Omental fat pad (tissue), 4 donors: Measurements from ENCODE around the gene NBEA. TPM values are rescaled to one million over a fixed set of nuclear protein-coding genes. Genes with fewer than 3 reads are reported as not detected.

Experiments used
- ATAC-seq: fragments of 150-250 bp; one replicate; pipeline ENCODE4 v1.9.1; 2016; ENCODE audit warnings: mild to moderate bottlenecking, moderate library complexity; ENCODE audit not compliant: low FRiP score
- DNase-seq: peaks from one replicate; pipeline ENCODE4 v3.0.0-alpha.2; 2019; ENCODE audit warnings: low spot score
- total RNA-seq, 4 donors: library from RNA; depleted of rRNA; stranded (reverse); fragments of >200 nt; gene quantifications; one replicate each; pipeline ENCODE4 v1.1.0, GENCODE V29; 2016
- TF ChIP-seq, protein P1 (sequence below), 3 donors: fragments of 450-650 bp; IDR thresholded peaks; one replicate each; pipeline ENCODE4 v1.5.1; 2016 to 2017; ENCODE audit warnings: antibody characterized with exemption in 3 of 3, mild to moderate bottlenecking in 3 of 3, moderate library complexity in 2 of 3

The NBEA gene
- total RNA-seq, 4 donors from 2014 or later = 4.3 to 10.7 (median 6.1) TPM

DNA sequence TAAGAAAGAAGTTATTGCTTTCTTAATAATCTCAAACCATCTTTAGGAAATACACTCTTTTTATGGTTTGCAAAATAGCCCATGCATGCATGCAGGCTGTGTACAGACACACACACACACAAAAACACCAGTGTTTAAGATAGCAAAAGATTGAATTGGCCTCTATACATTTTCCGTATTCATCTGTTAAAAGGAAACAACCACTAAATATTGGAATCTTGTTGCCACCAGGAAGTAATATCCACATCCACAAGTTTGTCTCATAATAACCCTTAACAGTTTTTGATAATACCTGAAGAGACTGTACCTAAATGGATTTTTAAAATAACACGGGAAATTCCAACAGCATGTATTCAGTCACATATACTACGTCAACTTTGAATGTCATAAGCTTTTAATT lies 541.7 kb downstream of the NBEA start:
- no peak for ATAC-seq
- TF ChIP-seq, protein P1, sequence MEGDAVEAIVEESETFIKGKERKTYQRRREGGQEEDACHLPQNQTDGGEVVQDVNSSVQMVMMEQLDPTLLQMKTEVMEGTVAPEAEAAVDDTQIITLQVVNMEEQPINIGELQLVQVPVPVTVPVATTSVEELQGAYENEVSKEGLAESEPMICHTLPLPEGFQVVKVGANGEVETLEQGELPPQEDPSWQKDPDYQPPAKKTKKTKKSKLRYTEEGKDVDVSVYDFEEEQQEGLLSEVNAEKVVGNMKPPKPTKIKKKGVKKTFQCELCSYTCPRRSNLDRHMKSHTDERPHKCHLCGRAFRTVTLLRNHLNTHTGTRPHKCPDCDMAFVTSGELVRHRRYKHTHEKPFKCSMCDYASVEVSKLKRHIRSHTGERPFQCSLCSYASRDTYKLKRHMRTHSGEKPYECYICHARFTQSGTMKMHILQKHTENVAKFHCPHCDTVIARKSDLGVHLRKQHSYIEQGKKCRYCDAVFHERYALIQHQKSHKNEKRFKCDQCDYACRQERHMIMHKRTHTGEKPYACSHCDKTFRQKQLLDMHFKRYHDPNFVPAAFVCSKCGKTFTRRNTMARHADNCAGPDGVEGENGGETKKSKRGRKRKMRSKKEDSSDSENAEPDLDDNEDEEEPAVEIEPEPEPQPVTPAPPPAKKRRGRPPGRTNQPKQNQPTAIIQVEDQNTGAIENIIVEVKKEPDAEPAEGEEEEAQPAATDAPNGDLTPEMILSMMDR (IDR thresholded peaks at IDR 0.05) = no peak
- no peak for DNase-seq

DNA sequence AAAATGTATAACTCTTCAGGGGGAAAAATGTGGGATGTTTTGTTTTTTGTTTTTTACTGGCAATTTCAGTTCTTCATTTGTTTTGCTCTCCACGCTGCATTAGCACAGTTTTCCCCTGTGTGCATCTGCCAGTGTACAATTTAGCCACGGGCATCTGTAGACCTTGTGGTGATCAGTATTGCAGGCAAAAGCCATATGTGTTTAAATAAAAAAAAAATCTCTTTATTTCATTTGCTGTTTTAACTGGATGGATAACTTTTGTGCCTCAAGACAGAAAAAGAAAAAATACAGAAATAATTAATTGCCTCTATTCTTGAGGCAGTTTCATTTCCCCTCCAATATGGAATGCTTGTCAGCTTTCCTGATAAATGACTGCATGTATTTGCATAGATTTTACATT lies 542.3 kb downstream of the NBEA start:
- DNase-seq (no peak), ATAC-seq (no peak)
- TF ChIP-seq, protein P1 (IDR thresholded peaks at IDR 0.05) = no peak

DNA sequence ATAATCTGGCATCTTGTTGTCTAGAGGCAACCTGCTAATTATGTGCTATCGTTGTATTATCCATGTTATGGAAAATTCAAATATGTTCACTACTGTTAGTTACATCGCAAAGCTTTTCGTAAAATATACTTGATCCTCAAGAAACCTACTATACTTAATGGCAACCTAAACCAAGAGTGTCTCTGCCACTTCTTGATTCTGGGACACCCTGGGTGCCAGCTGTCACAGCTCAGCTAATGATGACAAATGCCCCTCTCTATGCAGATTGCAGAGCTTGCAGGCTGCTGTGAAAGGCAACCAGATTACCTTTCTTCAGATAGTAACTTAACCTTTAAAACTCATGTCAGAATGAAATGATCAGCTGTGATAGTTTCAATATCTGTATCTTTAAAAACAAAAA lies 543.4 kb downstream of the NBEA start:
- ATAC-seq = no peak
- no peak for DNase-seq
- TF ChIP-seq, protein P1 (IDR thresholded peaks at IDR 0.05) = no peak

DNA sequence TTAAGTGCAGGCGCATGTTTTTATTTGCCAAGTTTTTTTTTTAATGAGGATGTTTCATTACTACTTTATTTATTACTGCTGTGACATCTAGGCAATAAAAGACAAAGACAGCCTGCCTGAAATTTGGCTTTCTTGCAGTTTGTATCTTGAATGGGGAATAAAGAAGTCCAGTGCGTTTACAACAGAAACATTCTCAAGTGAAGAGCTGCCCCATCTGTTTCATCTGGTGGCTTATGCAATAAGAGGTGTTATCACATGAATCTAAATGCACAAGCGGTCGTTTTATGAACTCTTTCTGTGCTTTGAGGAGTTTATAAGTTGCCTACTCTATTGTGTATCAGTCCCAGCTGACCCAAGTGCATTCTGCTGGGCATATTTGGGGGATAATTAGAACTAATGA lies 547.0 kb downstream of the NBEA start:
- no peak for ATAC-seq
- TF ChIP-seq, protein P1 (IDR thresholded peaks at IDR 0.05) = no peak
- no peak for DNase-seq

DNA sequence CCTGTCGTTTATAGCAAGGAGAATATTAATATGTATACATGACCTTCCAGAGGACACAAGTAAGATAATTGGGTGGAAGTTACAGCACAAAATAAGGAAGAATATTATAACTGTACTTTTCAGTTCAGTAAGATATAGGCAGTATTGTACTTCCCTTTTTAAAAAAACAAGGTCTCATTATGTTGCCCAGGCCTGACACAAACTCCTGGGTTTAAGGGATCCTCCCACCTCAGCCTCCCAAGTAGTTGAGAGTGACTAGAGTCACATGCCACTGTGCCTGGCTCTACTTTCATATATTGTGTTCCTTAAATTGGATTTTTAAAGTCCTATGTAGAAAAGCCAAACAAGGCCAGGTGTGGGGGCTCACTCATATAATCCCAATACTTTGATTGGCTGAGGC lies 553.9 kb downstream of the NBEA start:
- DNase-seq (no peak), ATAC-seq (no peak)
- TF ChIP-seq, protein P1 (IDR thresholded peaks at IDR 0.05) = no peak

DNA sequence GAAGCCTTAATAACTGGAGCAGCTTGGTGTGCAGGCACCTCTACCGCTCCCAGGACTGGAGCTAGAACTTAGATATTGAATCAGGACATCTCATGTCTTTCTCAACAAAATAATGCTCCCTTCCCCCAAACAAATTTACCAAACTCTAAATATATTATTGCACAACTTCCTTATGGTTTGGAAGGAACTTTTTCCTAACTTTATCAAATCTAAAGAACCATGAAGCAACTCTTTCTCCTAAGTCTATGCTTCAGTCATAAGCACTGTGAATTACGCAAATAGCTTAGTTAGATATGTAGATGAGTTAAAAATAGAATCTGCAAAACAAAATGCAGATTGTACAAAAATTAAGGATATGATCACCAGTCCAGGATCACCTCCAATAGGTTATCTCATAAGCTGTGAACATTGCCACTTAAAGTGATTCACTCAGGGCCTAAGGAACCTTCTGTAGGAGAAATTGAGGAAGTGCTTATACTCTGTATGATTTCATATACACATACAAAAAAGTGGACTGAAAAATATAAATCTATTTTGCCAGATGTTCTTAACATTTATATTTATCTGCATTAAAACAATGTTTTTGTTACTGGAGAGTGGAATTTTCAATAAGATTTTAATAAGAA lies 554.8 kb downstream of the NBEA start:
- DNase-seq (no peak), ATAC-seq (no peak)
- TF ChIP-seq, protein P1 (IDR thresholded peaks at IDR 0.05) = no peak

DNA sequence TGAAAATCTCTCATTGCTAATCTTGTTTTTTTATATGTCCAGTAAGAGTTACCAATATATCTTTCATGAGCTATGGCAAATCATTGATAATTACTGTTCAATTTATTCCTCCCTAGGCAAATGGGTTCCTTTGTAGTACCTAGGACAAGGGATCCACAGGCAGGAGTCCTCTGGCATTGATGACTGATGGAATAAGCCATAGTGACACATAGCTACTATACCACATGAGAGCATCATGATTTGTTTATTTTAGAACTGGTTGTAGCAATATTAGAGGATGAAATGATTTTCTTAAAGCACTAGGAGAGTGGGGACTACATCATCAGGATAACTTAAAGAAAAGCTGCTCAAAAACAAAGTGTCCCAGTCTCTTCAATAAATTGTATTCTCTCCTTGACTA lies 556.2 kb downstream of the NBEA start:
- TF ChIP-seq, protein P1 (IDR thresholded peaks at IDR 0.05) = no peak
- DNase-seq (no peak), ATAC-seq (no peak)
